ENCODE results near the gene DGCR2.
A peak's percentile ranks its signal among the peaks of the same experiment; 100 is the strongest.

GRCh38 chr22:19111140-19111539 is 11.1 kb downstream of the DGCR2 start:
- TF ChIP-seq CTCF (conservative IDR thresholded peaks at IDR 0.05; ENCODE audit: low read depth in 2 of 2), result peak; percentile 36 to 57
- TF ChIP-seq POLR2AphosphoS5 (IDR thresholded peaks at IDR 0.05; ENCODE audit: low read depth), result no peak
- no peak for TF ChIP-seq EZH2phosphoT487 (IDR thresholded peaks at IDR 0.05; ENCODE audit: unreplicated experiment)
- TF ChIP-seq ETS1 (IDR thresholded peaks at IDR 0.05), result no peak
- no peak for TF ChIP-seq REST (IDR thresholded peaks at IDR 0.05; ENCODE audit: unreplicated experiment)
- no peak for TF ChIP-seq ZNF114 (CRISPR knock-in tag; IDR thresholded peaks at IDR 0.05)
- no peak for TF ChIP-seq CREB1 (CRISPR knock-in tag; IDR thresholded peaks at IDR 0.05; ENCODE audit: low read depth)
- TF ChIP-seq EZH2 (IDR thresholded peaks at IDR 0.05; ENCODE audit: low read depth, unreplicated experiment), result no peak
- TF ChIP-seq JUNB (IDR thresholded peaks at IDR 0.05; ENCODE audit: unreplicated experiment), result no peak
- no peak for TF ChIP-seq ZNF331 (CRISPR knock-in tag; IDR thresholded peaks at IDR 0.05; ENCODE audit: low read depth)

All from GM23338 (cell line).